OCI-LY3 (cell line): Measurements from ENCODE around the gene CDC37.
"Not testable (repeated sequence)": the region's sequence is repeated elsewhere in the genome, so short reads cannot be mapped to it uniquely, and the experiment has no call there.

Source experiments
- CTCF ChIP-seq: fragments of 200-600, 300-600 bp; sonication (generic); IDR thresholded peaks from 2 replicates; pipeline ENCODE4 v1.5.1; 2014; ENCODE audit warnings: antibody characterized with exemption, low read length, low read depth
- EZH2phosphoT487 ChIP-seq: fragments of 200-600 bp; shearing (Covaris generic); IDR thresholded peaks from 2 replicates; pipeline ENCODE4 v1.6.1; 2018; ENCODE audit warnings: antibody characterized with exemption, mixed run types, low read depth

GRCh38 chr19:10377140-10377640 is 26.2 kb downstream of the CDC37 start:
- not testable (repeated sequence) for TF ChIP-seq CTCF, EZH2phosphoT487
